Measurements from ENCODE around the gene GABRD.

GABRD gene

GRCh38 chr1:2049225-2049717 is 30.1 kb downstream of the GABRD start:
- H3K4me1 ChIP-seq (ENCODE audit: control insufficient read depth, insufficient read depth, low read length, unreplicated experiment), result no peaks in the 10 kb centered on the region
- peaks cover 36% of the 10 kb centered on the region for H3K27me3 ChIP-seq (ENCODE audit: insufficient read depth, low read length)
- H2AFZ ChIP-seq (ENCODE audit: low read length, unreplicated experiment), result no peak overlapping the region
- H3K27ac ChIP-seq (ENCODE audit: low read depth, low read length), result no peak overlapping the region
- H3K4me3 ChIP-seq (ENCODE audit: low read depth, low read length), result no peak overlapping the region
- H3K79me2 ChIP-seq (ENCODE audit: control insufficient read depth, insufficient read depth, low read length, unreplicated experiment), result no peaks in the 10 kb centered on the region
- no peaks in the 10 kb centered on the region for H3K36me3 ChIP-seq (ENCODE audit: insufficient read depth, low read length)

GRCh38 chr1:2049718-2050431 is 30.7 kb downstream of the GABRD start, which contains the start of gene PRKCZ:
Gene PRKCZ (plus strand): TSS chr1:2050411. CDS start chr1:2050631, 220 bp downstream.
- H3K36me3 ChIP-seq (ENCODE audit: insufficient read depth, low read length), result no peaks in the 10 kb centered on the region
- H3K27me3 ChIP-seq (ENCODE audit: insufficient read depth, low read length), result peaks cover 36% of the 10 kb centered on the region
- no peak within 1 kb of the TSS for H3K27ac ChIP-seq (ENCODE audit: low read depth, low read length)
- no peak within 1 kb of the TSS for H2AFZ ChIP-seq (ENCODE audit: low read length, unreplicated experiment)
- H3K4me1 ChIP-seq (ENCODE audit: control insufficient read depth, insufficient read depth, low read length, unreplicated experiment), result no peaks in the 10 kb centered on the region
- H3K79me2 ChIP-seq (ENCODE audit: control insufficient read depth, insufficient read depth, low read length, unreplicated experiment), result no peaks in the 10 kb centered on the region
- peak within 1 kb of the TSS; percentile 56 for H3K4me3 ChIP-seq (ENCODE audit: low read depth, low read length)

DNA sequence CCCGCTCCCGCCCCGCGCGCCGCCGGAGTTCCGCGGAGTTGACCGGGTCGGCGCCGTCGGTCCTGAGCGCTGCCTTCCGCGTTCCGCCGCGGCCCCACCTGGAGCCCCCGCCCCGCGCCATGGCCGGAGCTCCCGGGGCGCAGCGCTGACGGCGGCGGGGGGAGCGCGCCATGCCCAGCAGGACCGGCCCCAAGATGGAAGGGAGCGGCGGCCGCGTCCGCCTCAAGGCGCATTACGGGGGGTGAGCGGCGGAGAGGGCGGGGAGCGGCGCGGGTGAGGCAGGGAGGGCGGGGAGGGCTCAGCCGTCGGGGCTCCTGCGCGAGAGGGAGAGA is 31.3 kb downstream of the GABRD start:
- H3K27ac ChIP-seq (ENCODE audit: low read depth, low read length), result no peak overlapping the region
- no peaks in the 10 kb centered on the region for H3K36me3 ChIP-seq (ENCODE audit: insufficient read depth, low read length)
- peaks cover 36% of the 10 kb centered on the region for H3K27me3 ChIP-seq (ENCODE audit: insufficient read depth, low read length)
- no peak overlapping the region for H2AFZ ChIP-seq (ENCODE audit: low read length, unreplicated experiment)
- H3K79me2 ChIP-seq (ENCODE audit: control insufficient read depth, insufficient read depth, low read length, unreplicated experiment), result no peaks in the 10 kb centered on the region
- no peak overlapping the region for H3K4me3 ChIP-seq (ENCODE audit: low read depth, low read length)
- H3K4me1 ChIP-seq (ENCODE audit: control insufficient read depth, insufficient read depth, low read length, unreplicated experiment), result no peaks in the 10 kb centered on the region

GRCh38 chr1:2050793-2051682 is 31.9 kb downstream of the GABRD start:
- H3K4me1 ChIP-seq (ENCODE audit: control insufficient read depth, insufficient read depth, low read length, unreplicated experiment), result no peaks in the 10 kb centered on the region
- no peak overlapping the region for H3K27ac ChIP-seq (ENCODE audit: low read depth, low read length)
- no peaks in the 10 kb centered on the region for H3K79me2 ChIP-seq (ENCODE audit: control insufficient read depth, insufficient read depth, low read length, unreplicated experiment)
- H3K36me3 ChIP-seq (ENCODE audit: insufficient read depth, low read length), result no peaks in the 10 kb centered on the region
- H3K27me3 ChIP-seq (ENCODE audit: insufficient read depth, low read length), result peaks cover 36% of the 10 kb centered on the region
- no peak overlapping the region for H2AFZ ChIP-seq (ENCODE audit: low read length, unreplicated experiment)
- H3K4me3 ChIP-seq (ENCODE audit: low read depth, low read length), result no peak overlapping the region

DNA sequence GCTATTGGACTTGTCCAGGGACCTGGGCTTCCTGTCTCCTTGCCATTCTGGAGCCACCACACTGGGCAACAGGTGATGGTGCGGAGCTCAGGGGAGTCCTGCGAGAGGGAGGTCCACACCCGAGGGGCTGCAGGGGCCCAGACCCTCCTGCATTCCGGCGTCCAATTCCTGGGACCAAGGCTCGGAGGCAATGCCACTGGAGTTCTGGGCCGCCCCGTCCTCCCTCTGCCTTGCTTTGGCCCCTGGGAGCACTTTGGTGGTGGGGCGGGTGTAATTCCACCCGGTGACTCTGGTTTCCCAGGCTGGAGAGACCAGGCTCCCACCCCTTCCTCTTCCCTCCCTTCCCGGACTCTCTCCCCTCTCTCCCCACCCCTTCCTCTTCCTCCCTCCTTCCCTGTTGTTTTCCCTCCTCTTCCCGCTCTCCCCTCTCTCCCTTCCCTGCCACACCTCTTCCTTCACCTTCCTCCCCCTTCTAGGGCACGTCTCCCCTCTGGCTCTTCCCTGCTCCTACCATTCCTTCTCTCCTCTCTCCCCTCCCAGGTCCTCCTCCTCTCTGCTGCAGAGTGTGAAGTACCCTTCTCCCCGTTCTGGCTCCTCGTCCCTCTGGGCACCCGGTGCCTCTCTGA is 33.0 kb downstream of the GABRD start:
- H3K27me3 ChIP-seq (ENCODE audit: insufficient read depth, low read length), result peaks cover 36% of the 10 kb centered on the region
- no peaks in the 10 kb centered on the region for H3K4me1 ChIP-seq (ENCODE audit: control insufficient read depth, insufficient read depth, low read length, unreplicated experiment)
- H3K36me3 ChIP-seq (ENCODE audit: insufficient read depth, low read length), result no peaks in the 10 kb centered on the region
- no peak overlapping the region for H2AFZ ChIP-seq (ENCODE audit: low read length, unreplicated experiment)
- no peak overlapping the region for H3K4me3 ChIP-seq (ENCODE audit: low read depth, low read length)
- H3K79me2 ChIP-seq (ENCODE audit: control insufficient read depth, insufficient read depth, low read length, unreplicated experiment), result no peaks in the 10 kb centered on the region
- H3K27ac ChIP-seq (ENCODE audit: low read depth, low read length), result no peak overlapping the region

GRCh38 chr1:2052756-2053155 is 33.6 kb downstream of the GABRD start:
- no peaks in the 10 kb centered on the region for H3K4me1 ChIP-seq (ENCODE audit: control insufficient read depth, insufficient read depth, low read length, unreplicated experiment)
- no peak overlapping the region for H2AFZ ChIP-seq (ENCODE audit: low read length, unreplicated experiment)
- peaks cover 36% of the 10 kb centered on the region for H3K27me3 ChIP-seq (ENCODE audit: insufficient read depth, low read length)
- no peaks in the 10 kb centered on the region for H3K36me3 ChIP-seq (ENCODE audit: insufficient read depth, low read length)
- no peak overlapping the region for H3K27ac ChIP-seq (ENCODE audit: low read depth, low read length)
- no peaks in the 10 kb centered on the region for H3K79me2 ChIP-seq (ENCODE audit: control insufficient read depth, insufficient read depth, low read length, unreplicated experiment)
- H3K4me3 ChIP-seq (ENCODE audit: low read depth, low read length), result no peak overlapping the region

- peaks cover 36% of the 10 kb centered on the region for H3K27me3 ChIP-seq (ENCODE audit: insufficient read depth, low read length)
- H3K27ac ChIP-seq (ENCODE audit: low read depth, low read length), result no peak overlapping the region
- H3K4me1 ChIP-seq (ENCODE audit: control insufficient read depth, insufficient read depth, low read length, unreplicated experiment), result no peaks in the 10 kb centered on the region
- H3K4me3 ChIP-seq (ENCODE audit: low read depth, low read length), result no peak overlapping the region
- no peak overlapping the region for H2AFZ ChIP-seq (ENCODE audit: low read length, unreplicated experiment)
- no peaks in the 10 kb centered on the region for H3K36me3 ChIP-seq (ENCODE audit: insufficient read depth, low read length)
- no peaks in the 10 kb centered on the region for H3K79me2 ChIP-seq (ENCODE audit: control insufficient read depth, insufficient read depth, low read length, unreplicated experiment)
These were observed 34.1 kb downstream of the GABRD start for GRCh38 chr1:2053217-2053616.

DNA sequence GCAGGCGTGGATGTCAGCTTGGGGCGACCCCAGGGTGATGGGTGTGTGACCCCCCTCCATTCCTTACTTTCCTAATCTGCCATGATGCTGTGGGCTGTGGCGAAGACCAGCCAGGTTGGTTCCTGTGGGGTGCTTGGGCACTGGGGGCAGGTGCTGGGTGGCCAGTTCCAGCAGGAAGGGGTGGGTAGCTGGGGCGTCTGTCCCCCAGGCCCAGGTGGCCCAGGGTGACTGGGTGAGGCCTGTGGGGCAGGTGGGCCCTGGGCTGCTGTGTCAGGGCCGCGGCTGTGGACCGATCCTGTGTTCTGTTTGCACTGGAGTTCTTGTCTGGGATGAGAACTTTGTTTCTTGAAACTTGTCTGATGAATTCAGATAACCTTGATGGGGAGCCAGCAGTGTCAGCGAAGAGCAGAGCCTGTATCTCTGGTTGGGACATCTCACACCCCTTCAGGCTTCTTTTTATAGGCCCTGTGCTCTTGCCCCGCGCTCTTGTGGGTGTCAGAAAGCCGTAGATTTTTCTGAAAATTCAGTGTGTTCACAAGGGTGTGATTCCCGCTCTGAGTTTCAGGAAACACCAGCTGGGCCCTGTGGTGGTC is 34.7 kb downstream of the GABRD start:
- no peak overlapping the region for H3K4me3 ChIP-seq (ENCODE audit: low read depth, low read length)
- no peaks in the 10 kb centered on the region for H3K36me3 ChIP-seq (ENCODE audit: insufficient read depth, low read length)
- peaks cover 36% of the 10 kb centered on the region for H3K27me3 ChIP-seq (ENCODE audit: insufficient read depth, low read length)
- H3K79me2 ChIP-seq (ENCODE audit: control insufficient read depth, insufficient read depth, low read length, unreplicated experiment), result no peaks in the 10 kb centered on the region
- no peak overlapping the region for H3K27ac ChIP-seq (ENCODE audit: low read depth, low read length)
- no peaks in the 10 kb centered on the region for H3K4me1 ChIP-seq (ENCODE audit: control insufficient read depth, insufficient read depth, low read length, unreplicated experiment)
- H2AFZ ChIP-seq (ENCODE audit: low read length, unreplicated experiment), result no peak overlapping the region

GRCh38 chr1:2054560-2054959 is 35.4 kb downstream of the GABRD start:
- Histone ChIP-seq H3K36me3 (ENCODE audit: insufficient read depth, low read length) (no peaks in the 10 kb centered on the region), H2AFZ (ENCODE audit: low read length, unreplicated experiment) (no peak overlapping the region), H3K4me3 (ENCODE audit: low read depth, low read length) (no peak overlapping the region), H3K4me1 (ENCODE audit: control insufficient read depth, insufficient read depth, low read length, unreplicated experiment) (no peaks in the 10 kb centered on the region), H3K79me2 (ENCODE audit: control insufficient read depth, insufficient read depth, low read length, unreplicated experiment) (no peaks in the 10 kb centered on the region), H3K27me3 (ENCODE audit: insufficient read depth, low read length) (peaks cover 29% of the 10 kb centered on the region), H3K27ac (ENCODE audit: low read depth, low read length) (no peak overlapping the region)

DNA sequence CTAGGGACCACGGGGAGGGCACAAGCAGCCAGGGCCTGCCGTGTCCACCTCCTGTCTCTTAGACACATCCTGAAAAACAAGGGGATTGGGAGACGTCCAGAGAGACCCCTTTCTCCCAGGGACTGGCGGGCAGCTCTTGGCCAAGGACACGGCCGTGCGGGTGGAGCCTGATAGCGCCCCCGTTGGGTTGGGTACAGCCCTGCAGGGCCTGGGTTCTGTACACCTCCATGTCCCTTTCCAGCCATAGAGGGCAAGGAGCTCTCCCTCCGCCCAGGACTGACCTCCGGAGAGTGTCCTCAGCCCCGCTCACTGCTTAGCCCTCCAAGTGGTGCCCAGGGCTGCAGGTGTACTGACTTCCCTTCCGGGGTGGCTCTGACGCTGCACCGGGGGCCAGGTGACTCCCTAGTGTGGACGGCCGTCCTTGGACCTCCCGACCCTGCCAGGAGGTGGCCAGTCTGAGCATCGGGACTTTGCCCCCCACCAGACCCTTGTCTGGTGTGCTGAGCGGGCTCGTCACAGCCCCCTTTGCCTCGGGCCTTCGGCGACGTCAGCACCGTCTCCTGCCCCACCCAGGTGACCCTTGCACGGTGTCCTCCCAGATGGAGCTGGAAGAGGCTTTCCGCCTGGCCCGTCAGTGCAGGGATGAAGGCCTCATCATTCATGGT is 36.9 kb downstream of the GABRD start:
- Histone ChIP-seq H3K4me1 (ENCODE audit: control insufficient read depth, insufficient read depth, low read length, unreplicated experiment) (no peaks in the 10 kb centered on the region), H3K36me3 (ENCODE audit: insufficient read depth, low read length) (no peaks in the 10 kb centered on the region), H3K4me3 (ENCODE audit: low read depth, low read length) (no peak overlapping the region), H2AFZ (ENCODE audit: low read length, unreplicated experiment) (no peak overlapping the region), H3K79me2 (ENCODE audit: control insufficient read depth, insufficient read depth, low read length, unreplicated experiment) (no peaks in the 10 kb centered on the region), H3K27me3 (ENCODE audit: insufficient read depth, low read length) (peaks cover 16% of the 10 kb centered on the region), H3K27ac (ENCODE audit: low read depth, low read length) (no peak overlapping the region)

Data from ACC112 (cell line).